ENCODE results near the gene CHST15. TPM values are rescaled to one million over a fixed set of nuclear protein-coding genes. Genes with fewer than 3 reads are reported as not detected.

CHST15 gene
- total and polyA plus RNA-seq, 2 of the 13 experiments (the other 11 are each of a cell fraction or from before 2014, with no cell fraction given): 1.4 to 94.7 TPM

- TF ChIP-seq ZNF552 (CRISPR knock-in tag; IDR thresholded peaks at IDR 0.05; ENCODE audit: borderline replicate concordance) (no peak), SNAI1 (CRISPR knock-in tag; IDR thresholded peaks at IDR 0.05; ENCODE audit: borderline replicate concordance) (no peak), EHMT2 (IDR thresholded peaks at IDR 0.05; ENCODE audit: borderline replicate concordance, low read depth, low read length) (no peak), RAD21 (CRISPR knock-in tag; IDR thresholded peaks at IDR 0.05) (peak; percentile 65), ZSCAN22 (CRISPR knock-in tag; IDR thresholded peaks at IDR 0.05) (no peak), ZNF460 (CRISPR knock-in tag; IDR thresholded peaks at IDR 0.05; ENCODE audit: borderline replicate concordance) (no peak), ZNF3 (CRISPR knock-in tag; IDR thresholded peaks at IDR 0.05) (no peak), AKAP8 (CRISPR knock-in tag; IDR thresholded peaks at IDR 0.05) (peak; percentile 61; the same call in 1 of the 2 replicates), THAP11 (CRISPR knock-in tag; IDR thresholded peaks at IDR 0.05) (no peak), ZFP37 (CRISPR knock-in tag; IDR thresholded peaks at IDR 0.05; ENCODE audit: borderline replicate concordance) (no peak), SMARCE1 (IDR thresholded peaks at IDR 0.05; ENCODE audit: borderline replicate concordance) (no peak), E2F1 (CRISPR knock-in tag; IDR thresholded peaks at IDR 0.05) (no peak), HDAC1 (CRISPR knock-in tag; IDR thresholded peaks at IDR 0.05) (peak; percentile 27; the same call in 1 of the 2 replicates), YEATS2 (CRISPR knock-in tag; IDR thresholded peaks at IDR 0.05; ENCODE audit: borderline replicate concordance) (no peak), ZNF672 (CRISPR knock-in tag; IDR thresholded peaks at IDR 0.05) (no peak), PRMT3 (CRISPR knock-in tag; IDR thresholded peaks at IDR 0.05; ENCODE audit: borderline replicate concordance, low read depth) (no peak), SALL1 (CRISPR knock-in tag; IDR thresholded peaks at IDR 0.05) (peak; percentile 22; the same call in 1 of the 2 replicates), XRCC5 (optimal IDR thresholded peaks at IDR 0.05; ENCODE audit: low read length) (peak; percentile 25), ADNP (CRISPR knock-in tag; IDR thresholded peaks at IDR 0.05) (no peak), RXRA (CRISPR knock-in tag; IDR thresholded peaks at IDR 0.05) (peak; percentile 34; the same call in 1 of the 2 replicates)
Observed at GRCh38 chr10:123995461-123996131, 97.8 kb downstream of the CHST15 start (continued).

All from HepG2 (cell line).